Lower leg skin (tissue), 4 donors: ENCODE measurements around the gene SCGB1D1. TPM values are rescaled to one million over a fixed set of nuclear protein-coding genes. Genes with fewer than 3 reads are reported as not detected.

Experiments
- DNase-seq, 2 donors: peaks; one replicate each; pipeline ENCODE4 v3.0.0-alpha.2; 2019; ENCODE audit warnings: low spot score in 2 of 2
- H3K4me3 ChIP-seq: fragments of 200-600 bp; sonication (generic); 2 replicates; pipeline ENCODE4 v1.5.1; 2017; ENCODE audit warnings: mild to moderate bottlenecking, low read depth; ENCODE audit not compliant: poor library complexity, severe bottlenecking
- CTCF ChIP-seq, 3 donors: fragments of 450-650 bp; IDR thresholded peaks; one replicate each; pipeline ENCODE4 v1.5.1; 2016; ENCODE audit warnings: antibody characterized with exemption in 3 of 3, mild to moderate bottlenecking in 3 of 3, moderate library complexity in 2 of 3
- POLR2A ChIP-seq, 2 donors: fragments of 450-650 bp; IDR thresholded peaks; one replicate each; pipeline ENCODE4 v1.6.1; 2016 to 2017; ENCODE audit warnings: antibody characterized with exemption in 2 of 2, mild to moderate bottlenecking in 1 of 2, moderate library complexity in 1 of 2
- WGBS, 2 donors: methylation state at CpG; one replicate each; pipeline ENCODE4 v1.1.5; 2018; 5-methylcytosine and 5-hydroxymethylcytosine counted together
- intact Hi-C: fragments of 100-400 bp; cut with DNase I; formaldehyde crosslinking; loops from one replicate; pipeline ENCODE4 v1.15.0; 2023; ENCODE audit warnings: low total_unique reads
- total RNA-seq, 4 donors: library from RNA; depleted of rRNA; stranded (reverse); fragments of >200 nt; gene quantifications; one replicate each; pipeline ENCODE4 v1.1.0, GENCODE V29; 2016

SCGB1D1 gene, protein sequence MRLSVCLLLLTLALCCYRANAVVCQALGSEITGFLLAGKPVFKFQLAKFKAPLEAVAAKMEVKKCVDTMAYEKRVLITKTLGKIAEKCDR
- not detected for total RNA-seq

GRCh38 chr11:62190011-62190410 is at the start of gene SCGB1D1:
Gene SCGB1D1 (plus strand): TSS chr11:62190216. CDS start chr11:62190285, 69 bp downstream.
- H3K4me3 ChIP-seq: no peak within 1 kb of the TSS
- WGBS, 2 donors: 54 to 67% methylated on average over 8 to 9 of the region's 9 CpGs
- TF ChIP-seq CTCF (IDR thresholded peaks at IDR 0.05): no peak
- no peak for TF ChIP-seq POLR2A (IDR thresholded peaks at IDR 0.05)
- intact Hi-C loops: no loop called here
- peak in 1 of 2 donors; percentile 52 for DNase-seq

GRCh38 chr11:62140304-62141110 is 49.5 kb upstream of the SCGB1D1 start:
- TF ChIP-seq POLR2A (IDR thresholded peaks at IDR 0.05): no peak
- no peak for TF ChIP-seq CTCF (IDR thresholded peaks at IDR 0.05)
- WGBS, 2 donors: 87 to 97% methylated on average over 19 to 24 of the region's 24 CpGs
- DNase-seq: peak in 1 of 2 donors; percentile 79
- intact Hi-C loops: no loop called here
- H3K4me3 ChIP-seq: no peak overlapping the region

DNA sequence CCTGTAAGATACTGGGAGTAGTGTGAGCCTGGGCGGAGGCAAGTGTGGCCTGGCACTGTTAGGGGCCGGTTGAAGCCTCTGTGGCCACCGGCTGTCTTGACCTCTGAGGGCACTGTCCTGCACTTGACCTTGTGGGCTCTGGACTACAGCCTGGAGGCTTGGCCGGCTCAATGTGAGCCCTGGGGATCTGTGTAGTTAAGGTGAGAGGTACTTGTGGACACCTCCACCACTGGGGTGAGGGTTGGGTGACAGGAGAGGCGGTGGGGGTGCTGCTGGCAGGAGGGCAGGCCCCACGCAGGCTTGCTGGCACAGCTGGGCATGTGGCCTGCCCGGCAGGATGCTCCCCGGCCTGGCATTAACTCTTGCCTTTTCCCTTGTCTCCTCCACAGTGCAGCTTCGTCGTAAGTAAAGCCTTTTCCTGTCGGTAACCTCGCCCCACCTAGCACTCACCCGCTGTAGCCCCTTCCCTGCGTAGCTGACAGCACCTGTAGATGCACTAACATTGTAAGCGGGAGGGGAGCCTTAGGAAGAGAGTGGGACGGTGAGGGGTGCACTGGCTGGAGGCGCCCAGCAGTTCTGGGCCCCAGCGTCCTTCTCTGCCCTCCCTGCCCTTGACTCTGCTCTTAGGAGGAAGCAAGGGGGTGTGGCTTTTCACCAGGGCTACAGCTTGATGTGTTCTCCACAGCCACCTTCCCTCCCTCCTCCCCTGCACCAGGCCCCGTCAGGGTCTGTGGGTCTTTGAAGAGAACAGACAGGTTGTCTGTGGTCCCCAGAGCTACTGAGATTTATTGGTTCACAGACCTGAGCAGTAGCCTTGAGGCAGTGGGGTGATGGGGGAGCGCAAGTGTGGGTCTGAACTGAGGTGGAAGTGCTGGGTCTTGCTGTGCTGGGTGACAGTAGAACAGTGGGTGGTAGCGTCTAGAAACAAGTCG is 48.6 kb upstream of the SCGB1D1 start:
- intact Hi-C loops: no loop called here
- TF ChIP-seq CTCF (IDR thresholded peaks at IDR 0.05): no peak
- TF ChIP-seq POLR2A (IDR thresholded peaks at IDR 0.05): no peak
- DNase-seq: peak in 1 of 2 donors; percentile 67

DNA sequence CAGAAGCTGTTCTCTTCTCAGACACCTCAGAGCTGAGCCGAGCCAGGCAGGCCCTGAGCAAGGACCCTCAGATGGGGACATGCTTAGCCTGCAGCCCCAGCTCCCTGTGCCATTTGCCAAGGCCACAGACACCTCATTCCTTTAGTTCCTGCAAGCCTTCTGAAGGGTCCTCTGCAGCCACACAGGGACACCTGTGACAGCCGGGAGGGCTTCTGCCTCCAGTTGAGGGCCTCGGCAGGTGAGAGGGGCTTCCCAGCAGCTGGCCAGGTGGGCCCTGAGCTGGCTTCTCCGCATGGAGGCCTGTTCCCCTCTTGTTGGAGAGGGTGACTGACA is 48.0 kb upstream of the SCGB1D1 start:
- DNase-seq: peak in 1 of 2 donors; percentile 76
- H3K4me3 ChIP-seq: no peak overlapping the region
- WGBS, 2 donors: 97 to 100% methylated on average over 1 to 3 of the region's 4 CpGs
- intact Hi-C loops: no loop called here
- TF ChIP-seq POLR2A (IDR thresholded peaks at IDR 0.05) (no peak), CTCF (IDR thresholded peaks at IDR 0.05) (no peak)

More for the DNA sequence above, 48.6 kb upstream of the SCGB1D1 start:
- WGBS, 2 donors: 89 to 94% methylated on average over 21 to 22 of the region's 22 CpGs
- H3K4me3 ChIP-seq: no peak overlapping the region

- intact Hi-C loops: no loop called here
- no peak for TF ChIP-seq POLR2A (IDR thresholded peaks at IDR 0.05)
- no peak for TF ChIP-seq CTCF (IDR thresholded peaks at IDR 0.05)
- WGBS, 2 donors: 37 to 40% methylated on average over 3 of the region's 3 CpGs
- DNase-seq: peak in 1 of 2 donors; percentile 66
- no peak overlapping the region for H3K4me3 ChIP-seq
Measured at GRCh38 chr11:62142921-62143320, 47.1 kb upstream of the SCGB1D1 start.
